HepG2 (cell line): Measurements from ENCODE around the gene PGPEP1. TPM values are rescaled to one million over a fixed set of nuclear protein-coding genes. Genes with fewer than 3 reads are reported as not detected.
A peak's percentile ranks its signal among the peaks of the same experiment; 100 is the strongest.

ENCODE experiments used
- CAMTA2 ChIP-seq: sonication (generic); formaldehyde crosslinking; IDR thresholded peaks from 2 replicates; pipeline ENCODE4 v1.4.0; 2020; ENCODE audit warnings: mild to moderate bottlenecking, missing genetic modification reagents, borderline replicate concordance
- HMG20B ChIP-seq: conservative IDR thresholded peaks from 2 replicates; pipeline ENCODE4 v1.6.1; 2016; ENCODE audit warnings: missing genetic modification reagents, missing compliant biosample characterization
- JARID2 ChIP-seq: sonication (generic); formaldehyde crosslinking; IDR thresholded peaks from 2 replicates; pipeline ENCODE4 v1.8.1; 2023; ENCODE audit warnings: missing genetic modification reagents, inconsistent platforms; ENCODE audit not compliant: insufficient replicate concordance
- KLF13 ChIP-seq: sonication (generic); formaldehyde crosslinking; IDR thresholded peaks from 2 replicates; pipeline ENCODE4 v1.4.0; 2020; ENCODE audit warnings: mild to moderate bottlenecking, missing genetic modification reagents
- MBD4 ChIP-seq: IDR thresholded peaks from 2 replicates; pipeline ENCODE4 v1.6.1; 2012; ENCODE audit warnings: low read length, inconsistent platforms, borderline replicate concordance
- MED13 ChIP-seq: sonication (generic); formaldehyde crosslinking; IDR thresholded peaks from 2 replicates; pipeline ENCODE4 v1.5.0; 2020; ENCODE audit warnings: missing genetic modification reagents
- NFATC3 ChIP-seq: sonication (generic); formaldehyde crosslinking; IDR thresholded peaks from 2 replicates; pipeline ENCODE4 v1.5.1; 2020; ENCODE audit warnings: mild to moderate bottlenecking, missing genetic modification reagents
- NFYB ChIP-seq: sonication (generic); formaldehyde crosslinking; IDR thresholded peaks from 2 replicates; pipeline ENCODE4 v1.4.0; 2020; ENCODE audit warnings: missing genetic modification reagents
- SOX6 ChIP-seq, 2 experiments: fragments of 450-650 bp in 1 of 2; sonication (generic) in 1 of 2; formaldehyde crosslinking in 1 of 2; IDR thresholded peaks; 2 replicates each; pipeline versions ENCODE4 v1.4.0 to v1.6.1; 2017 to 2020; ENCODE audit warnings: antibody characterized with exemption in 1 of 2, mild to moderate bottlenecking in 1 of 2, missing genetic modification reagents in 1 of 2
- ZKSCAN8 ChIP-seq: IDR thresholded peaks from 2 replicates; pipeline ENCODE4 v1.6.1; 2016; ENCODE audit warnings: borderline replicate concordance, missing genetic modification reagents, missing compliant biosample characterization
- ZNF121 ChIP-seq: sonication (generic); formaldehyde crosslinking; IDR thresholded peaks from 2 replicates; pipeline ENCODE4 v1.5.0; 2020; ENCODE audit warnings: mild to moderate bottlenecking, missing genetic modification reagents
- ZNF557 ChIP-seq: sonication (generic); formaldehyde crosslinking; IDR thresholded peaks from 2 replicates; pipeline ENCODE4 v1.4.0; 2020; ENCODE audit warnings: missing genetic modification reagents
- ZNF75D ChIP-seq: sonication (generic); formaldehyde crosslinking; IDR thresholded peaks from 2 replicates; pipeline ENCODE4 v1.8.1; 2023; ENCODE audit warnings: missing genetic modification reagents, mild to moderate bottlenecking, borderline replicate concordance
- ZSCAN30 ChIP-seq: sonication (generic); formaldehyde crosslinking; IDR thresholded peaks from 2 replicates; pipeline ENCODE4 v1.5.0; 2020; ENCODE audit warnings: mild to moderate bottlenecking, missing genetic modification reagents
- polyA plus RNA-seq, 8 experiments: library from polyadenylated mRNA; depleted of rRNA in 3 of 8; stranded (reverse) in 7 of 8; unstranded in 1 of 8; fragments of >200 nt; fragmentation: Illumina TruSeq in 4 of 8; extraction: Trizol in 4 of 8; gene quantifications; 2 replicates each; pipeline versions ENCODE4 v1.2.1 to v1.2.3, GENCODE V29; 2011 to 2016; ENCODE audit warnings: low read depth in 4 of 8, missing spikeins in 1 of 8, mixed read lengths in 1 of 8; ENCODE audit not compliant: insufficient read depth in 1 of 8
- total RNA-seq, 5 experiments: library from RNA; depleted of rRNA; stranded (reverse); fragments of >200 nt; fragmentation: Illumina TruSeq; extraction: Trizol; gene quantifications; 2 replicates each; pipeline ENCODE4 v1.2.3, GENCODE V29; 2016; ENCODE audit warnings: low read depth in 1 of 5
- TF ChIP-seq, protein P1 (sequence below): sonication (generic); formaldehyde crosslinking; IDR thresholded peaks from 2 replicates; pipeline ENCODE4 v1.5.1; 2020; ENCODE audit warnings: mild to moderate bottlenecking, missing genetic modification reagents, moderate library complexity
- TF ChIP-seq, protein P2 (sequence below): sonication (generic); formaldehyde crosslinking; IDR thresholded peaks from 2 replicates; pipeline ENCODE4 v1.8.0; 2022; ENCODE audit warnings: missing genetic modification reagents, mild to moderate bottlenecking, moderate library complexity, borderline replicate concordance
- TF ChIP-seq, protein P3 (sequence below): sonication (generic); formaldehyde crosslinking; IDR thresholded peaks from 2 replicates; pipeline ENCODE4 v1.4.0; 2020; ENCODE audit warnings: mild to moderate bottlenecking, missing genetic modification reagents

The PGPEP1 gene
- total and polyA plus RNA-seq, 2 of the 13 experiments (the other 11 are each of a cell fraction or from before 2014, with no cell fraction given), result 53.1 to 56.6 TPM

DNA sequence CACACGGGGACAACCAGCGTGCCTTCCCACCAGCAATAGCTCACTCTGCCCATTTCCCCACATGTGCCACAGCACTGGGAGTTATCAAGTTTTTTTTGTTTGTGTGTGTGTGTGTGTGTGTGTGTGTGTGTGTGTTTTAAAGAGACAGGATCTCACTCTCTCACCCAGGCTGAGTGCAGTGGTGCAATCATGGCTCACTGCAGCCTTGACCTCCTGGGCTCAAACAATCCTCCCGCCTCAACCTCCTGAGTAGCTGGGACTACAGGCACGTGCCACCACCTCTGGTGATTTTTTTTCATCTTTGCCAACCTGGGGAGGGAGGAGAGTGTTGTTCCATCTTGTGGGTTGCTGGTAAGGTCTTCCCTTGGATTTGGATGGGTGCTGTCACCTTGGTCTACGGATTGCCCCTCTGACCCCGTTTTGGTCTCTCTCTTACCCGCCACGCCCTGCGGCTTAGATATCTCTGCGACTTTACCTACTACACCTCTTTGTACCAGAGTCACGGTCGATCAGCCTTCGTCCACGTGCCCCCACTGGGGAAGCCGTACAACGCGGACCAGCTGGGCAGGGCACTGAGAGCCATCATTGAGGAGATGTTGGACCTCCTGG lies 22.6 kb downstream of the PGPEP1 start (continued):
- TF ChIP-seq, protein P1, sequence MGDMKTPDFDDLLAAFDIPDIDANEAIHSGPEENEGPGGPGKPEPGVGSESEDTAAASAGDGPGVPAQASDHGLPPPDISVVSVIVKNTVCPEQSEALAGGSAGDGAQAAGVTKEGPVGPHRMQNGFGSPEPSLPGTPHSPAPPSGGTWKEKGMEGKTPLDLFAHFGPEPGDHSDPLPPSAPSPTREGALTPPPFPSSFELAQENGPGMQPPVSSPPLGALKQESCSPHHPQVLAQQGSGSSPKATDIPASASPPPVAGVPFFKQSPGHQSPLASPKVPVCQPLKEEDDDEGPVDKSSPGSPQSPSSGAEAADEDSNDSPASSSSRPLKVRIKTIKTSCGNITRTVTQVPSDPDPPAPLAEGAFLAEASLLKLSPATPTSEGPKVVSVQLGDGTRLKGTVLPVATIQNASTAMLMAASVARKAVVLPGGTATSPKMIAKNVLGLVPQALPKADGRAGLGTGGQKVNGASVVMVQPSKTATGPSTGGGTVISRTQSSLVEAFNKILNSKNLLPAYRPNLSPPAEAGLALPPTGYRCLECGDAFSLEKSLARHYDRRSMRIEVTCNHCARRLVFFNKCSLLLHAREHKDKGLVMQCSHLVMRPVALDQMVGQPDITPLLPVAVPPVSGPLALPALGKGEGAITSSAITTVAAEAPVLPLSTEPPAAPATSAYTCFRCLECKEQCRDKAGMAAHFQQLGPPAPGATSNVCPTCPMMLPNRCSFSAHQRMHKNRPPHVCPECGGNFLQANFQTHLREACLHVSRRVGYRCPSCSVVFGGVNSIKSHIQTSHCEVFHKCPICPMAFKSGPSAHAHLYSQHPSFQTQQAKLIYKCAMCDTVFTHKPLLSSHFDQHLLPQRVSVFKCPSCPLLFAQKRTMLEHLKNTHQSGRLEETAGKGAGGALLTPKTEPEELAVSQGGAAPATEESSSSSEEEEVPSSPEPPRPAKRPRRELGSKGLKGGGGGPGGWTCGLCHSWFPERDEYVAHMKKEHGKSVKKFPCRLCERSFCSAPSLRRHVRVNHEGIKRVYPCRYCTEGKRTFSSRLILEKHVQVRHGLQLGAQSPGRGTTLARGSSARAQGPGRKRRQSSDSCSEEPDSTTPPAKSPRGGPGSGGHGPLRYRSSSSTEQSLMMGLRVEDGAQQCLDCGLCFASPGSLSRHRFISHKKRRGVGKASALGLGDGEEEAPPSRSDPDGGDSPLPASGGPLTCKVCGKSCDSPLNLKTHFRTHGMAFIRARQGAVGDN, result peak; percentile 89
- no peak for TF ChIP-seq JARID2 (CRISPR knock-in tag)
- no peak for TF ChIP-seq ZSCAN30 (CRISPR knock-in tag)
- TF ChIP-seq MED13 (CRISPR knock-in tag), result no peak
- no peak for TF ChIP-seq MBD4
- TF ChIP-seq NFYB (CRISPR knock-in tag), result no peak
- TF ChIP-seq ZNF121, result peak; percentile 59; the same call in 1 of the 2 replicates
- TF ChIP-seq, protein P2, sequence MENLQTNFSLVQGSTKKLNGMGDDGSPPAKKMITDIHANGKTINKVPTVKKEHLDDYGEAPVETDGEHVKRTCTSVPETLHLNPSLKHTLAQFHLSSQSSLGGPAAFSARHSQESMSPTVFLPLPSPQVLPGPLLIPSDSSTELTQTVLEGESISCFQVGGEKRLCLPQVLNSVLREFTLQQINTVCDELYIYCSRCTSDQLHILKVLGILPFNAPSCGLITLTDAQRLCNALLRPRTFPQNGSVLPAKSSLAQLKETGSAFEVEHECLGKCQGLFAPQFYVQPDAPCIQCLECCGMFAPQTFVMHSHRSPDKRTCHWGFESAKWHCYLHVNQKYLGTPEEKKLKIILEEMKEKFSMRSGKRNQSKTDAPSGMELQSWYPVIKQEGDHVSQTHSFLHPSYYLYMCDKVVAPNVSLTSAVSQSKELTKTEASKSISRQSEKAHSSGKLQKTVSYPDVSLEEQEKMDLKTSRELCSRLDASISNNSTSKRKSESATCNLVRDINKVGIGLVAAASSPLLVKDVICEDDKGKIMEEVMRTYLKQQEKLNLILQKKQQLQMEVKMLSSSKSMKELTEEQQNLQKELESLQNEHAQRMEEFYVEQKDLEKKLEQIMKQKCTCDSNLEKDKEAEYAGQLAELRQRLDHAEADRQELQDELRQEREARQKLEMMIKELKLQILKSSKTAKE (CRISPR knock-in tag), result peak; percentile 42; the same call in 1 of the 2 replicates
- no peak for TF ChIP-seq SOX6 (IDR thresholded peaks at IDR 0.05)
- peak; percentile 93 for TF ChIP-seq SOX6 (CRISPR knock-in tag; IDR thresholded peaks at IDR 0.05)
- 0 out of 2 replicates have a peak, but pooled peaks have one; percentile 38 for TF ChIP-seq ZNF557 (CRISPR knock-in tag)
- TF ChIP-seq ZNF75D (CRISPR knock-in tag), result no peak
- TF ChIP-seq, protein P3, sequence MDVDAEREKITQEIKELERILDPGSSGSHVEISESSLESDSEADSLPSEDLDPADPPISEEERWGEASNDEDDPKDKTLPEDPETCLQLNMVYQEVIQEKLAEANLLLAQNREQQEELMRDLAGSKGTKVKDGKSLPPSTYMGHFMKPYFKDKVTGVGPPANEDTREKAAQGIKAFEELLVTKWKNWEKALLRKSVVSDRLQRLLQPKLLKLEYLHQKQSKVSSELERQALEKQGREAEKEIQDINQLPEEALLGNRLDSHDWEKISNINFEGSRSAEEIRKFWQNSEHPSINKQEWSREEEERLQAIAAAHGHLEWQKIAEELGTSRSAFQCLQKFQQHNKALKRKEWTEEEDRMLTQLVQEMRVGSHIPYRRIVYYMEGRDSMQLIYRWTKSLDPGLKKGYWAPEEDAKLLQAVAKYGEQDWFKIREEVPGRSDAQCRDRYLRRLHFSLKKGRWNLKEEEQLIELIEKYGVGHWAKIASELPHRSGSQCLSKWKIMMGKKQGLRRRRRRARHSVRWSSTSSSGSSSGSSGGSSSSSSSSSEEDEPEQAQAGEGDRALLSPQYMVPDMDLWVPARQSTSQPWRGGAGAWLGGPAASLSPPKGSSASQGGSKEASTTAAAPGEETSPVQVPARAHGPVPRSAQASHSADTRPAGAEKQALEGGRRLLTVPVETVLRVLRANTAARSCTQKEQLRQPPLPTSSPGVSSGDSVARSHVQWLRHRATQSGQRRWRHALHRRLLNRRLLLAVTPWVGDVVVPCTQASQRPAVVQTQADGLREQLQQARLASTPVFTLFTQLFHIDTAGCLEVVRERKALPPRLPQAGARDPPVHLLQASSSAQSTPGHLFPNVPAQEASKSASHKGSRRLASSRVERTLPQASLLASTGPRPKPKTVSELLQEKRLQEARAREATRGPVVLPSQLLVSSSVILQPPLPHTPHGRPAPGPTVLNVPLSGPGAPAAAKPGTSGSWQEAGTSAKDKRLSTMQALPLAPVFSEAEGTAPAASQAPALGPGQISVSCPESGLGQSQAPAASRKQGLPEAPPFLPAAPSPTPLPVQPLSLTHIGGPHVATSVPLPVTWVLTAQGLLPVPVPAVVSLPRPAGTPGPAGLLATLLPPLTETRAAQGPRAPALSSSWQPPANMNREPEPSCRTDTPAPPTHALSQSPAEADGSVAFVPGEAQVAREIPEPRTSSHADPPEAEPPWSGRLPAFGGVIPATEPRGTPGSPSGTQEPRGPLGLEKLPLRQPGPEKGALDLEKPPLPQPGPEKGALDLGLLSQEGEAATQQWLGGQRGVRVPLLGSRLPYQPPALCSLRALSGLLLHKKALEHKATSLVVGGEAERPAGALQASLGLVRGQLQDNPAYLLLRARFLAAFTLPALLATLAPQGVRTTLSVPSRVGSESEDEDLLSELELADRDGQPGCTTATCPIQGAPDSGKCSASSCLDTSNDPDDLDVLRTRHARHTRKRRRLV (CRISPR knock-in tag), result 0 out of 2 replicates have a peak, but pooled peaks have one; percentile 36
- TF ChIP-seq HMG20B, result no peak
- no peak for TF ChIP-seq ZKSCAN8
- no peak for TF ChIP-seq NFATC3 (CRISPR knock-in tag)
- TF ChIP-seq KLF13, result no peak
- 0 out of 2 replicates have a peak, but pooled peaks have one; percentile 55 for TF ChIP-seq CAMTA2 (CRISPR knock-in tag)
